HG02981 (cell line): Measurements from ENCODE around the gene MMP17.
"Not testable (repeated sequence)": the region's sequence is repeated elsewhere in the genome, so short reads cannot be mapped to it uniquely, and the experiment has no call there.

Source experiments
- ATAC-seq: cut with Tn5 transposase; IDR thresholded peaks from one replicate; pipeline ENCODE4 v1.9.1; 2021; ENCODE audit warnings: mild to moderate bottlenecking, moderate library complexity; ENCODE audit not compliant: unreplicated experiment

MMP17 gene

DNA sequence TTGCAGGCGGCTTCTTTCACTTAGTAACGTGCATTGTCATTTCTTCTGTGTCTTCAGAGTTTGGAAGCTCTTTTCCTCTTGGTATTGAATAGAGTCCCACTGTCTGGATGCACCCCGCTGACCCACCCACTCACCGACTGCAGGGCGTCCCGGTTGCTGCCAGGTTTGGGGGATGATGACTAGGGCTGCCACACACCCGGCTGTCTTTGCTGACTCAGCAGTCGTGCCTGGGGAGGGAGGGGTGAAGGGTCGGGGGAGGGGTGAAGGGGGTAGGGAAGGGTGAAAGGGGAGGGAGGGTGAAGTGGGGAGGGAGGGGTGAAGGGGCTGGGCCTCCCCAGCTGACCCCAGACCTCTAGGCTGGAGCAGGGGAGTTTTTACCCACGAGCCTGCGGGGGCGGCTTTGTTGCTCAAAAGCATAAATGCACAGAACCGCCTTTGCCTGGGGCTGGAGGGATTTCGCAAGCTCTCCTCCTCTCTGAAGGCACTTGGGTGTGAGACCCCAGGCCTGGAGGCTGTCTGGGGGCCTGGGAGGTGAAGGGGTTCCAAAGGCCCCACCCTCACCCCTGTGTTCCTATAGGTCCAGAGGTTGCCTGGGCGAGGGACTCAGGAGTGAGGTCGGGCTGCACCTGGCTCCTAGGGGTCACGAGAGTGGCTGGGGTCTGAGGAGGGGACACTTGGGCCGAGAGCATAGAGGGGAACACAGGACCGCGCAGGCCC is 35.0 kb downstream of the MMP17 start:
- ATAC-seq: no peak

DNA sequence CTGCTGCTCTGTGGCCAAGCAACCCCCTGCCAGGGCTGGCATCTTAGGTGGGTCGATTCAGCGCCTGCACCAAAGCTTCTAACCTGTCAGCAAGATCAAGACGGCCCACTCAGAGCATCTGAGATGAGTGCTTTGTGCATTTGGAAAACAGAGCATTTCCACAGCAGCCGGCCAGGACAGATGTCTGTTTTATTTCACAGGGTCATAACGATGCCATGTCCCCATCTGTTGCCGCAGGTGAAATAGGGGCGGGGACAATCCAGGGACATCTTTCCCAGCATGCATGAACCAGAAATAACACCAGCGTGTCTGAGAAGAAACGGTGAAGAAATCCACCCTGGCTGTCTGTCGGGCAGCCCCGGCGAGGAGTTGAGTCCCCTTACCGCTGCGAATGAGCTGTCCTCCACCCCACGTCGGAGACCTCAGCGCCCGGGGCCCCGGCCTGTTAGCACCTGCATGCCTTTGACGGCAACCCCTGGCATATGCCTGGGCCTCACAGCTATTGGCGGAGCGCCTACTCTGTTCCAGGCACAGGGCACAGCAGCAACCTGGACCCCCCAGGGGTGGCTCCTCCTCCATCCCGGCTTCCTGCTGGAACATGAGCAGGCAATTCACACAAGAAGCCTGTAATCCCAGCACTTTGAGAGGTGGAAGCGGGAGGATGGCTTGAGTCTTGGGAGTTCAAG is 35.7 kb downstream of the MMP17 start:
- ATAC-seq: no peak

DNA sequence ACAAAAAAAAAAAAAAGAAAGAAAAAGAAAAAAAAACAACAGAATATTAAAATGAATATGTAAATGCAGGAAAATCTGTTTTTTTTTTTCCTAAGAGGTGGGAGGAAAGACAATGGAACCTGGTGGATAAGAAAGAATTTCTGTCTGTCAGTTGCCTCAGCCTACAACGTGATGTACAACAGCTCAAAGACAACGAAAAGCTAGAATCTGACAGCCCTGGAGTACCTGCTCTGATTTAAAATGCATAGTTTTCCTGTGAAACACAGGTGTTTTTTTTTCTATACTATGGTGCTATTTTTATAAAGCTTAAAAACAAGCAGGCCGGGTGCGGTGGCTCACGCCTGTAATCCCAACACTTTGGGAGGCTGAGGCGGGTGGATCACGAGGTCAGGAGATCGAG is 36.3 kb downstream of the MMP17 start:
- ATAC-seq: no peak

DNA sequence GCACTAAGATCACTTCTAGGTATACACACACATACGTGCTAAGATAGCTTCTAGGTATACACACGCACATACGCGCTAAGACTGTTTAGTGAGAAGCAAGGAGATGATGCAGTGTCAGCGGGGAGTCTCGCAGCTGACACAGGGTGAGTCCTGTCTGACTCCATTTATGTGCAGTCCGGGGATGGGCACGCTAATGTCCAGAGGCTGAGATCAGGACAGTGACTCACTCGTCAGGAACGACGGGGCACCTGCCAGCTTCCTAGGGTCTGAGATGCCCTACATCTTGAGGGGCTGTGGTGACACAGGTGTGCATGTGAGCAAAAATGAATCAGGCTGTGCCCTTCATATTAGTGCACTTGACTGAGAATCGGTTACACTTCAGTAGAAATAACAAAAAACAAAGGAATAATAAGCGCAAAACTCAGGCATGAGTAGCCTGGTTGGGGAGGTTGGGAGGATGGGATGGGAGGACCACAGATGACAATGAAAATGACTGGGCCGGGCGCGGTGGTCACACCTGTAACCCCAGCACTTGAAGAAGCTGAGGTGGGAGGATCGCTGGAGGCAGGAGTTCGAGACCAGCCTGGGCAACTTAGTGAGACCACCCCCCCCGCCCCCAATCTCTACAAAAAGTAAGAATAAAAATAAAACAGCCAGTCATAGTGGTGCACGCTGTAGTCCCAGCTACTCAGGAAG is 37.1 kb downstream of the MMP17 start:
- ATAC-seq: no peak

DNA sequence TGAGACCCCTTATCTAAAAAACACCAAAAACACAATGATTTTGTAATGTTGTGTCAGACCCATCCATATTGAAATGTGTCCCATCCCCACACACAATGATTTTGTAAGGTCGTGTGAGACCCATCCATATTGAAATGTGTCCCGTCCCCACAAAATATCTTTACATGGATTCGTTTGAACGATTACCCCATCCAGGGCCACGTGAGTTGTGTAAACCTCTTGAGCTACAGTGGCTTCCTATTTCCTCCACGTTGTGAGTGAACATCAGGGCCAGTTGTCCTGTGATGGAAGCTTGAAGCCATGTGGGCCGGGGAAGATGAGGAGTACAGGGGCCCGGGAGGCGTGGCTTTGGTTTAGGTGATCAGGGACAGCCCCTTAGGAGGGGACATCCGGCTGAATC is 39.3 kb downstream of the MMP17 start:
- no peak for ATAC-seq

DNA sequence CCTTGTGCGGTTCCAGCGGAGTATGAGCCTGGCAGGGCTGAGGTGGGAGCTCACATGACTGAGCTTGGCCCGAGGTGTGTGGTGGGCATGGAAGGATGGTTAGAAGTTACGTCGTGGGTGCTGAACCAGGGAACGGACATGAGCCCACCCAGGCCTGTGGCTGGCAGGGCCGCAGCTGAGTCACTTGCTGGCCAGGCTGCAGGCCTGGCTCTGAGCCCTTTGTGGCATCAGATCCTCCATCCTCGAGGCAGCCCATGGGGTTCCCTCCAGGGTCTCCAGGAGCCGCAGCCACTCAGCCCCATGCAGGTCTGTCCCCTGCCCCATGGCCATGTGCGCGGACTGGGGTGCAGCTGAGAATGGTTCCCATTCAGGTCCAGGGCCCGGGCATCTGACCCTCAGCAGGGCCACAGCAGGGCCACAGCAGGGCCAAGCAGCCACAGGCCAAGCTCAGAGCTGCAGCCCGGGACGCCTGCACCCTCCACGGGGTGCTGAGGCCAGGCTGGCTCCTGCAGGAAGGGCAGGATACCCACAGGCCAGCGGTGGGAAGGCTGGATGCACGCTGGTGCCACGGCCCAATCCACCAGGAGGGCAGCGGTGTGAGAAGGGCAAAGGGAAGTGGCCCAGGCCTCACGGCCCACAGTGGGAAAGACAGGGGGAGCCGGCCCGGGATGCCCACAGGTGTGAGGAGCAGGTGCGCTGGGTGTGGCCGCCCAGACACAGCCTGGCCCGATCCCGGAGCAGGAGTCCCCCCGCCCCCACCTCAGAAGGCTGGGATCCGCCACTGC is 39.9 kb downstream of the MMP17 start:
- no peak for ATAC-seq

DNA sequence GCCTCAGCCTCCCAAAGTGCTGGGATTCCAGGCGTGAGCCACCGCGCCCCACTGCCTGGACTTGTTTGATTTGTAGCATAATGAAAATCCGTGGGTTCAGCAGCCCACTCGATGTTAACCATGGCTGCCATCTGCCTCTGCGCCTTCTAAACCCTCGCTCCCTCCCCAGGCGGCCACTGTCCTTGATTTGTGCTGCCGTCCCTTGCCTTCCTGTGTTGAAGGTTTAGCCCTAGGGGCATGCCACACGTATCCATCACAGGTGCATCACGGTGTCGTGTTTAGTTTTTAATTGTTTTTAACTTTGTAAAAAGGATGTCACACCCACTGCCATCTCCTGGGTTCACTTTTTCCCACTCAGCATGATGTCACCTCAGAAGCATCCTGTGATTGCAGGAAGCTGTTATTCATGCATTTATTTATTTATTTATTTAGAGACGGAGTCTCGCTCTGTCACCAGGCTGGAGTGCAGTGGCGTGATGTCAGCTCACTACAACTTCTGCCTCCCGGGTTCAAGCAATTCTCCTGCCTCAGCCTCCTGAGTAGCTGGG is 41.8 kb downstream of the MMP17 start:
- ATAC-seq: no peak

DNA sequence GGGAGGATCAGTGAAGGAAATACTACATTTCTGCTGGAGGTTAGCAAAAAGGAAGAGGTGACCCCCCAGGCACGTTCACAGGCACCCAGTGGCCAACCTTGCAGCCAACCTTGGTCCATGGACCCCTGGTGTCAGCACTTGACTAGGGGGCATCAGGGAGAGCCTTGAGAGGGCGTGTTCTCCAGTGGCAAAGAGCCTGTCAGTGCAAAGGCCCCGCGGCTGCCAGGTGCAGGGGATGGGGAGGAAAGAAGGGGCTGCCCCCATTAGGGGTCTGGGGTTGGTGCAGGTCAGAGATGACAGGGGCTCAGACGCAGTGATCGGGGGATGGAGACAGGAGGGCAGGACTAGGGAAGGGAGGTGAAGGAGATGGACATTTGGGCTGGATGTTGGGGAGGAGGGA is 43.5 kb downstream of the MMP17 start:
- no peak for ATAC-seq

DNA sequence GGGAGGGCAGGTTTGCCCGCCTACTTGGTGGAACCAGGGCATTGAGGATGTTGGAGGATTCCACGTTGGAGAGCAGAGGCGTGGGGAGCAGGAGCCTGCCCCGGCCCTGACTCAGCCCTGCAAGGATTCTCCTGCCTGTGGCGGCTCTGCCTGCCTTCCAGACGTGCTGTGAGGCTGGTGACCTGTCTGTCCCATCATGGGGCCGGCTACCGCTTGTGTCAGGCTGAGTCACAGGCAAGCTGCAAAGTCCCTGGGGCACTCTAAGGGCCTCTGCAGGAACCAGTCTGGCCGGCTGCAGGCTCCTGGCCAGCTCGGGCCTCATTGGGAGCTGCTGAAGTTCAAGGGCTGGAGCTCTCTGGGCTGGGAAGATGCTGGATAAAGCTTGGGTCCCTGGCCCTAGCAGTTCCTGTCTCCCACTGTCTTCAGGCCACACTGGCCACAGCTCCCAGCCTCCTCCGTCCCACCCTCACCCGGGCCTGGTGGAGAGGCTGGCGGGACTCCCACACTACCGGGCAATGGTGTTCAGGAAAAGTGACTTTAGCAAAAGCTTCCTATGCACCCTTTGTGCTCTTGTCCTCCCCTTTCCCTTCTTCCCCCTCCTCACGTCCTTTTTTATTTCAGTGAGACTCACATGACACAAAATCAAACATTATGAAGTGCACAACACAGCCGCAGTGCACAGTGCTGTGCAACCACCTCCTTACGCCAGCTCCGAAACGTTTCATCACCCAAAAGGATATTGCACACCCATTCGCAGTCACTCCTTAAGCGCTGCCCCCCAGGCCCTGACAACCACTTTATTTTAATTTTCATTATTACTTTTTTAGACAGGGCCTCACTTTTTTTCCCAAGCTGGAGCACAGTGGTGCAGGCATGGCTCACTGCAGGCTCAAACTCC is 44.2 kb downstream of the MMP17 start:
- ATAC-seq: no peak

DNA sequence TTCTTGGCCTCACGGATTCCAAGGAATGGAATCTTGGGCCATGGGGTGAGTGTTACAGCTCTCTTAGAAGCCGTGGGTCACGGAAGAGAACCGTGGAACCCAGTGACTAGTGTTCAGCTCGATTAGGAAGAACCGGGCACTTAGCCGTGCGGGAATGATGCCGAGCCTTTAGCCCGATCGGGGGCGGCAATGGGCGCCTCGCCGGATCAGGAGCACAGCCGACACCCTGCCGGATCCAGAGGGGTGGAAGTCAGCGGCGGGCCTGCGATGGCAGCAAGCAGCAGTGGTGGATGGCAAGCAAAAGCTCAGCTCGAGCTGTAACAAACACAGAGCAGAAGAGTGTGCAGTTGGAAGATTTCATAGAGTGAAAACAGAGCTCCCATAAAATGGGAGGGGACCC is 45.1 kb downstream of the MMP17 start:
- no peak for ATAC-seq

DNA sequence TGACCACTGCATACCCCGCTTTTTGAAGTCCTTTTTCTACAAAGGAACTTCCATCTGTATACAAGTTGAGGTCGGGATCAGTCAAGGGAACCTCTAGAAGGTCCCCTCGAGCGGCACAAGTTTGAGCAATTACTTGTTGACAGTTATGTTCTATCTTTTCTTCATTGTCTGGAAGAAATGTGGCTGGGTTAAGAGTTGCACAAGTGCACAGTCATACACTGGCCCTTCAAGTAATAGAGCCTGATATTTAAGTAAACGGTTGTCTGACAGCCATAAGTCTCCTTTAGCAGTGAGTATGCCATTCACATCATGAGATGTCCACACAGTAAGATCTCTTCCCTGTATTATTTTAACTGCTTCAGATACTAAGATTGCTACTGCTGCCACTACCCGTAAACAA is 46.8 kb downstream of the MMP17 start:
- not testable (repeated sequence) for ATAC-seq

DNA sequence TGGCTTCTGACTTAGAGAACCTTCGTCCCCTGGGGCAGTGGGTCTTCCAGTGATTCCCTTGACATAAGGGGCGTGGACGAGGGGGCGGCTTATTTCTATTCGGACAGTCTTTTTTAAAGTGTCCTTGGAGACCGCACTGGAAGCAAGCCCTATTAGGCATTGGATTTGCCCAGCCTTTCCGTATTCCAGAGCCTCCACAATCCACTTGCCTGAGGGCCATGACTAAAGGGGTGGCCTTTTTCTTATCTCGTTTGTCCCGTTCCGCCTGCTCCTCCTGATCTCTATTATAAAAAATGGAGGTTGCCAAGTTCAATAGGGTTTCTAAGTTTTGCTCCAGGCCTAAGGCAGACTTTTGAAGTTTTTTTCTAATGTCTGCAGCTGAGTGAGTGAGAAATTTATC is 49.0 kb downstream of the MMP17 start:
- ATAC-seq: not testable (repeated sequence)

DNA sequence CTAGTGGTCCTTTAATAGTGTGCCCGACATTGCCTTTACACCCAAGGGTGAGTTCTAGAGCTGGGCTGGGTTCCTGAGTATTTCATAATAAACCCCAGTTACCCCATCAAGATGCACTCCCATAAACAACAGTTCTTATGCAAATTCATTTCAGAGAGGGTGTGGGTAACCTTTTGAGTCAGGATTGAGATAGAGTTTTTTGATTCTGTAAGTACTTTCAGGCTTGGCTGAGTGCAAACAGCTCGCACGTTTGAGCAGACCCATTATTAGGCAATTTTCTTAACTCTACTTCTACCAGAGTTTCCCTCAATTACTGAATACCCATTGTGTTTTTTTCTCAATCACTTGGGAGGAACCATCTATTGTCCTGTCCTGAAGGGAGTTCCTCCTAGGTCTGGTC is 50.2 kb downstream of the MMP17 start:
- ATAC-seq: not testable (repeated sequence)

DNA sequence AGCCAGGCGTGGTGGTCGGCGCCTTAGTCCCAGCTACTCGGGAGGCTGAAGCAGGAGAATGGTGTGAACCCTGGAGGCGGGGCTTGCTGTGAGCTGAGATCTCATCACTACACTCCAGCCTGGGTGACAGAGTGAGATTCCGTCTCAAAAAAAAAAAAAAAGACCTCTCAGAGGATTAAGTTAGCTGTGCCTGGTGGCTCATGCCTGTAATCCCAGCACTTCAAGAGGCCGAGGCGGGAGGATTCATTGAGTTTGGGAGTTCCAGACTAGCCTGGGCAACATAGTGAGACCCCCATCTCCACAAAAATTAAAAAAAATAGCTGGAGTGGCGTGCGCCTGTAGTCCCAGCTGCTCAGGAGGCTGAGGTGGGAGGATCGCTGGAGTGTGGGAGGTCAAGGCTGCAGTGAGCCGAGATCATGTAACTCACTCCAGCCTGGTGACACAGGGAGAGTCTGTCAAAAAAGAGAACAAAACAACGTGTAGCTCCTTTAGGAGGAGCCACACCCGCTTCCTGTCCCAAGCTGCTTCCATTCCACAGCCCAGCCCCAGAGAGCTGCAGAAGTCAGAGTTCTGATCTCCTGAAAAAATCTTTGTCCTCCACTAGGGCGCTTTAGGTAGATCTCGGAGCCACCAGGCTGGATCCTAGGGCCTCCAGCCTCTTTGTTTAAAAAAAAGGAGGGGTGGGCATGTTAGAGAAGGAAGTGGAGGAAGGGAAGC is 54.8 kb downstream of the MMP17 start:
- no peak for ATAC-seq

DNA sequence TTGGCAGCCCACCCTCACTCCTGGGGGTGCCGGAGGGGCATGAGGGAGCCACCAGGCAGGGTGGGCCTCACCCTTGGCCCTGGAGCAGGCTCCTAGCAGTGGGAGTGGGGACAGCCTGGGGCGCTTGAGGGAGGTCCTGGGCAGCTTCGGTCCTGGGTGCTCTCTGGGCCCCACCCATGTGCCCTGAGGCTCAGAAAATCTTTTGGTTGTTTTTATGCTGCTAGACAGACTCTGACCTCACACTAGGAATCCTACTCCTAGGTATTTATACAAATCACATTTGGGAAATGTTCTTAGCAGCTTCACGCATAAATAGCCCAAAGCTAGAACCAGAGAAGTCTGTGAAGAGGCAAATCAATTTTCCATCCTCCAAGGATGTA is 55.3 kb downstream of the MMP17 start:
- no peak for ATAC-seq

DNA sequence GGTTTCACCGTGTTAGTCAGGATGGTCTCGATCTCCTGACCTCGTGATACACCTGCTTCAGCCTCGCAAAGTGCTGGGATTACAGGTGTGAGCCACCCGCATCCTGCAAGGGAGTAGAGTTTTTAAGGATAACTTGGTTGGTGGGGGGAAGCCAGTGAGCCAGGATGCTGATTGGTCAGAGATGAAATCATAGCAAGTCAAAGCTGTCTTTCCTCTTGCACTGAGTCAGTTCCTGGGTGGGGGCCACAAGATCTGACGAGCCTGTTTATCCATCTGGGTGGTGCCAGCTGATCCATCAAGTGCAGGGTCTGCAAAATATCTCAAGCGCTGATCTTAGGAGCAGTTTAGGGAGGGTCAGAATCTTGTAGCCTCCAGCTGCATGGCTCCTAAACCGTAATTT is 56.9 kb downstream of the MMP17 start:
- not testable (repeated sequence) for ATAC-seq

DNA sequence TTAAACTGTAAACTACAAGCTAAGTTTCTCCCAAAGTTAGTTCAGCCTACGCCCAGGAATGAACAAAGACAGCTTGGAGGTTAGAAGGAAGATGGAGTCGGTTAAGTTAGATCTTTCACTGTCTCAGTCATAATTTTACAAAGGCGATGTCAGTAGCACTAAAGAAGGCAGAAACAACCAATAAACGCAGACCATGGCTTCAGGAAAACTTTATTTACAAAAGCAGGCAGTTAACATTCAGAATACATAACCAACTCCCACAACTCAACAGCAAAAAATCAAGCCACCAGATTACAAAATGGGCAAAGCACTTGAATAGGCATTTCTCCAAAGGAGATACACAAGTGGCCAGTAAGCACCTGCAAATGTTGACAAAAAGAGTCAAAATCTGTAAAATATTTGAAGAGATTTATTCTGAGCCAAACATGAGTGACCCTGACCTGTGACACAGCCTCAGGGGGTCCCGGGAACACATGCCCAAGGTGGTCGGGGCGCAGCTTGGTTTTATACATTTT is 57.4 kb downstream of the MMP17 start:
- ATAC-seq: no peak

DNA sequence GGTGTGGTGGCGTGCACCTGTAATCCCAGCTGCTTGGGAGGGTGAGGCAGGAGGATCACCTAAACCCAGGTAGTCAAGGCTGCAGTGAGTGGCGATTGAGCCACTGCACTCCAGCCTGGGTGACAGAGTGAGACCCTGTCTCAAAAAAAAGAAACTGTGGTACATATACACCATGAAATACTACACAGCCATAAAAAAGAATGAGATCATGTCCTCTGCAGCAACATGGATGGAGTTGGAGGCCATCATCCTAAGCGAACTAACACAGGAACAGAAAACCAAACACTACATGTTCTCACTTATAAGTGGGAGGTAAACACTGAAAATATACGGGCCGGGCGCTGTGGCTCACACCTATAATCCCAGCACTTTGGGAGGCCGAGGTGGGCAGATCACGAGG is 63.5 kb downstream of the MMP17 start:
- not testable (repeated sequence) for ATAC-seq
